ENCODE data around the gene PDPK1.
"Not testable (repeated sequence)": the region's sequence is repeated elsewhere in the genome, so short reads cannot be mapped to it uniquely, and the experiment has no call there.

The PDPK1 gene

DNA sequence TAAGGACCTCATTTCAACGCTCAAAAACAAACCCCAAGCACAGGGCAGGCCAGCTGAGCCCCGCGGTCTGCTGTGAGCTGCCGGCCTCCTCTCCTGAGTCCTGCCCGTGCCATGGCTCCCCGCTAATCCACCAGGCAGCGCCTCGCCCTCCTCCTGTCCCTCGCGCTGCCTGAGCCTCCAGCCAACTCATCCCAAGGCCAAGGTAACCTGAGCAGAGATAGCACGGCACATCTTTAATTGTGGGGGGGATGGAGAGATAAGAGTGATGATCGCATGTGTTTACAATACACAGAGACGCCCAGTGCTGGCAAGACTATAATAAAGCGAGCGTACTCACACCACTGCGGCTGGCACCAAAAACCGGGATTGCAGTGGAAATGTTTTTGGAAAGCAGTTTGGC, 104.7 kb downstream of the PDPK1 start:
- not testable (repeated sequence) for ATAC-seq

DNA sequence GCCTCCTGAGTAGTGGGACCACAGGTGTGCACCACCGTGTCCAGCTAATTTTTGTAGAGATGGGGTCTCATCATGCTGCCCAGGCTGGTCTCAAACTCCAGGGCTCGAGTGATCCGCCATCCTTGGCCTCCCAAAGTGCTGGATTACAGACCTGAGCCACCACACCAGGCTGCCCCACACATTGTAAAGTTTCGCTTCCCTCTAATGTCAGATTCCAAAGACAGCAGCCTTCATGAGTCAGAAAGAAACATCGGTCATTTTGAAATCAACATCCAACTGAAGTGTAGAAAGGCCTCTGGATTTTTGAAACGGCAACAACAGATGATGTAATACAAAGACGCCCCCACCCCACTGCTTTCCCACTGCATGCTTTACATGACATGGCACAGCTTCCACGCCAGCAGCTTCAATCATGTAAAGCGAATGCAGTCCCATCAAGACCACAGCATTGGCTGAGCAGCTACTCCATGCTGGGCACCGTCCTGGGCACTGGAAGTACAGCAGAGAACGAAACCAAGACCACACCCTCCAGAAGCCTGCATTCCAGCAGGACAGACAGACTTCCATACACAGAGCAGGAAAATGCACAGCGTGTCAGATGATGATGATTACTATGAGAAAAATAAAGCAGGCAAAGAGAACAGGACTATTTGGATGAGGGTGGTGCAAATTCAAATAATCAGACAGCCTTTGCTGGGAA, 107.1 kb downstream of the PDPK1 start:
- ATAC-seq = not testable (repeated sequence)

DNA sequence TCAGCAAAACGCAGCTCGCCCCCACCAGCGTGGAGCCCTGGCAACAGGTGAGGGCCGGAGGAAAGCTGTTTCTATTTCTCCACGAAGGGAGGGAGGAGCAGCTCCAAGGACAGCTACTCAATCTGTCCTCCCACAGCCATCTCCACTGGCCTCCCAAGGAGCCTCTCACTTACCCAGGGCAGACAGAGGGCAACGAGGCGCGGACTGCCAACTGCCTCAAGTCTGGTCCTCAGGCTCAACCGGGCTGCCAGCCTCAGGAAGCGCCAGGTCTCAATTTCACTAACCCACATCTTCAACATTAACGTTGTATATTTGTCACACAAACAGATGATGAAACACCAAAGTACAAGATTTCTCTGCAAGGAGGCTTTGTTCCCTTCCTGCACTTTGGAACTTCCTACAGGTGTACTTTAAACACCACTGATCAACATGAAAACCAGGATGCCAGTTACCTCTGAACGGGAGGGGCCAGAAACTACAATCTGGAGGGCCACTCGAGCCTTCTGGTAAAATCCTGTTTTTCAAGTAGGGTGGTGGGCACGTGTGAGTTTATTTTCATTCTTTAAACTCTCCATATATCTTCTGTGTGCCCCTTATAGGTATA, 113.5 kb downstream of the PDPK1 start:
- ATAC-seq = not testable (repeated sequence)
